Stimulated activated CD4-positive, alpha-beta T cell treated with anti-CD3 and anti-CD28 coated beads, TNF-alpha, amount 100 ng/mL, for 4 hours (primary cell): ENCODE measurements around the gene MMP15.

Source experiments
- DNase-seq, 3 experiments: peaks; one replicate each; pipeline ENCODE4 v3.0.0-alpha.2; 2020; ENCODE audit warnings: low read depth in 3 of 3

MMP15 gene

DNA sequence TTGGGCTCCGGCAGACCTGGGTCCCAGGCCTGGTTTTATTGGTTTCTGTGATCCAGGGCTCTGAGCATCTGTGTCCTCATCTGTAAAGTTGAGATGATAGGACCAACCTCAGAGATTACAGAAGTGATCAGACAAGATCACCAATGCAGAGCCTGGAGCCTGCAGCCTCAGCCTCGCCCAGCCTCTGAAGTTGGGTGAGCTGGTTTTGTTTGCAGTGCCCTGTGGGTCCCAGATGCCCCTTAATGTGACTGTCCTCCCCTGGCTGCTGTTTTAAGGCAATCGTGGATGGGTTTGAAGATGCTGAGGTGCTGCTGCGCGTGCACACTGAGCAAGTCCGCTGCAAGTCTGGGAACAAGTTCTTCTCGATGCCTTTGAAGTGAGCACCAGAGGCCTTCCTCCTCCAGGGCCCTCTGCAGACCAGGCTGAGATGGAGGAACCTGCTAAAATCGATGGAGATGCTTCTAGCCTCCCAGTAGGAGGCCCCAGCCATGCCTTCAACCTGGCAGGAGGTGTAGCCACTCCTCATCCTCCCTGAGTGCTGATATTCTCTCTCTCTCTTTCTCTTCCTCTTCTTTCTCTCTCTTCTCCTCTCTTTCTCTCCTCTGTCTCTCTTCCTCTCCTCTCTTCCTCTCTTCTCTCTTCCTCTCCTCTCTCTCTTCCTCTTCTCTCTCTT is 5.6 kb upstream of the MMP15 start:
- no peak for DNase-seq

DNA sequence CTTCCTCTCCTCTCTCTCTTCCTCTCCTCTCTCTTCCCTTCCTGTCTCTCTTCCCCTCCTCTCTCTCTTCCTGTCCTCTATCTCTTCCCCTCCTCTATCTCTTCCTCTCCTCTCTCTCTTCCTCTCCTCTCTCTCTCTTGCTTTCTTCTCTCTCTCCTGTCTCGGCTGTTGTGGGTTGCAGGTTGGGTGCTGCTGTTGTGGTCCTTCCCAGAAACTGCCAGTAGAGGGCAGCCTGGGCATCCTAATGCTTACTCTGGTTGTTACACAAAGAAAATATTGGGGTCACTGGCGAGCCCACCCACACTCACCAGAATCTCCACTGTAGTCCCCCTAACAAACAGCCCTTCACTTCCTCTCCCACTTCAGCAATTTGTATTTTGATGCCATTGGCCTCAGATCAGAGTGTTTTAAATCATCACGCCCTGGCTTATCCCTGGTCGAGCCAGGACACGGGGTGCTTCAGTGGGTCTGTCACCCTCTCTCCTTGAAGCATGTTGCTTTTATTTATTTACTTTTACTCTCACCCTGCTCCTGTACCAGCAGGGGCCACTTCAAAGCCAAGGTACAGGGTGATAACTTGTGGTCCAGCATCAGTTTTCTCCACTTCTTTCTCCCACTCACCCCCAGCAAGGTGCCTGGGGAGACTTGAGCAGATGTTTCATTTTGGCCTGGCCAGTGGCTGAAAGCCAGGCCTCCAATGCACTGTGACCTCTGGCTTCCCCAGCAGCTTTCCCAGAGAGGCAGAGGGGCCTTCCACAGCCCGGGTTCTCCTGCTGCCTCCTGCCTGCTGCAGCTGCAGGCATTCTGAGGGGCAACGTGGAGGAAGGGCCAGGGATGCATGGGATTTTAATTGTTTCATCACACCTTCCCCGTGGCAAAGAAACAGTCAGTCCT is 4.7 kb upstream of the MMP15 start:
- peak in 2 of 3 experiments; percentile 21 to 41 for DNase-seq

DNA sequence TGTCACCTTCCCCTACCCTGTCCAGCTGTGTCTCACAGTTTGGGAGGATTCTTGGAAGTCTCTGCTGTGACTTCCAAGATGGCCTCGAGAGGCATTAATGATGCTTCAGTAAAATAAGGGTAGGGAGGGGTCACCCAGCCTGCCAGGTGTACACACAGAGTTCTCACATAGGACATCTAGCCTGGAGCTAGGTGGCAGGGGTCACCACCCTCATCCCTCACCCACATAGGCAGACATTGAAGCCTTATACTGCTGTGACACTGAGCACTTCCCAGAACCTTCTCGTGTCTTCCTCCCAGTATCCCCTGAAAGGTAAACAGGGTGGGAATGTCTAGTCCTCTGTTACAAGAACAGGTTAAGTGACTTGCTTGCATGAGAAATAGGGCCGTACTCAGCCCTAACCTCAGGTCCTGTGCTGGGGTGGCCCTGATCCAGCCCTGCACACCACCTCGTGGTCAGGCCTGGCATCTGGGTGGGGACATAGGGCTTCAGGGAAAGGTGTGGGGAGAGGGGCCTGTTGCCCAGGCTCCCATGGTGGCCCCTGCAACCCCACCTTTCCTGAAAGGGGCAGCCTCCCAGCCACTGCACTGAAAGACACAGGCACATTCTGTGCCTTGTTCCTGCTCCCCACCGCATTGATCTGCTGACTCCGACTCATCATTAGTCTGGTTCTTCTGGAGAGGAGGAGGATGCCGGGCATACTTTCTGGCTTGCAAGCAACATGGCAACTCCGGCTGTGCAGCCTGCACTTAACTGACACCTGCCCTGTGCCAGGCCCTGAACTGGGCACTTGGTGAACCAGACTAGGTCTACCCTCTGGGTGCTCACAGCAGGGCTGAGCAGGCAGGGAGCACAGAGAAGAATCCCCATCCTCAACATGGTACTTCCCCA is 3.6 kb upstream of the MMP15 start:
- DNase-seq, result no peak

DNA sequence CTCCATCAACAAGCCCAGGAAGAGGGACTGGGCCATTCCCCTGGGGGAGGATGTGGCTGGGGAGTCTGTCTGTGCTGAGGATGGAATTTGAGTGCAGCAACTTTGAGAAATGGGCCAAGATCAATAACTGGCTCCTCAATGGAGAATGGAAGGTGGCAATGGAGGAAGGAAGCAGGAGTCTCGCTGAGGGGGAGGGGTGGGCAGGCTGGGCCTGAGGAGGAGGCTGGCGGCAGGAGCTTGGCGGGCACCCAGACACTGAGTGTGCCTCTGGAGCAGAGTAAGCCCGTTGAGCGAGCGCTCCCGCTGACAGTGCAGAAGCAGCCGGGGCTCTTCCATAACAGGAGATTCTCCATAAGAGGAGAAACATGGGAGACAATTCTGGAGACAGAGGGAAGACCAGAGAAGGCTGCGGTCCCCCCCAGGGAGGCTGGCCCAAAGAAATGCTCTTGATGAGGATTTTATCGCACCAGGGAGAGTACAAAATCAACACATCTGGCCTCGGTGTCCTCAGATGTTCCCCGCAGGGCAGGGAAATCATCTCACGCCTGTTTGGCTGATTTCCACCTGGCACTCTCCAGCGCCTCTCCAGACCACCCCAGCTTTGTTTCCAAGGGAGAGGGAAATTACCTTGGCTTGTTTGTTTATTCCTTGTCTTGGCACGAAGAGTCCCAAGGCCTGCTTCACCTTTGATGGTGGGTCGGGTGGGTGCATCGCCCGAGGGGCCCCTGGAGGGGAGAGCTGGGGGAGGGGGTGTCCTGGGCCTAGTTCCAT is 2.8 kb upstream of the MMP15 start:
- DNase-seq, result no peak

DNA sequence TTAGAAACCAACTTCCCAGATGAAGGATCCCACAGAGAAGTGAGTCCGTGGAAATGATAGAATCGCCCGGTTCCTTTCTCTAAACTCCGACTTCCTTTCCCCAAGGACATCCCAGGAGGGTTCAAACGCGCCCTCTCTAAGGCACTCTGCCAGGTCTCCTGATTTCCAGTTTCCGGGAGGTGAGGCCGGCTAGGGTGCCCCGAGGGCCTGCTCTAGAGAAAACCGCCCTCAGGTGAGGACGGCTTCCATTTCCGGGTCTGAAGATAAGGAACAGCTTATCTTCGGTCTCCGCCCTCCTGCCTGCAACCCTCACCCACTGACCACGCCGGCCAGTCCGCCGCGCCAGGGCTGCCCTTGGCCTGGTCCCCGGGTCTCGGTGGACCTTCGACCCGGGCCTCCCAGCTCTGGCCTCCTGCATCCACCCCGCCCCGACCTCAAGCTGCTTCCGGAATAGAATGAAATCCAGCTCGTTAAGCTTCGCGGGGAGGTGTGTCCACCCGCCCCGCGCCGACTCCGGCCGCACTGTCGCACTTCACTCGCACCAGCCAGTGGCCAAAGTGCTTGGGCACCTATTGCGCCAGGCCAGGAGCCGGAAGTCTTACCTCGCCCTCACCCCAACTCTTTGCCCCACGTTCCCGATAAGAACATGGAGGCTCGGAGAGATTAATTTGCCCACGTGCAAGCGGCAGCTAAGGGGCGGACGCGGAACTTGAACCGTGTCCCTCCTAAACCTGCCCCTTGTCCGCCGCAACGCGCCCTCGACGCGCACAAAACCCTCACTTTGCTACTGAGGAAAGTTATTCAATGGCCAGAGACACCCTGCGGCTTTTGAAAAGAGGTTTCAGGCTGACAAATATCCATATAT is 836 bp upstream of the MMP15 start:
- peak in 1 of 3 experiments; percentile 9 for DNase-seq

DNA sequence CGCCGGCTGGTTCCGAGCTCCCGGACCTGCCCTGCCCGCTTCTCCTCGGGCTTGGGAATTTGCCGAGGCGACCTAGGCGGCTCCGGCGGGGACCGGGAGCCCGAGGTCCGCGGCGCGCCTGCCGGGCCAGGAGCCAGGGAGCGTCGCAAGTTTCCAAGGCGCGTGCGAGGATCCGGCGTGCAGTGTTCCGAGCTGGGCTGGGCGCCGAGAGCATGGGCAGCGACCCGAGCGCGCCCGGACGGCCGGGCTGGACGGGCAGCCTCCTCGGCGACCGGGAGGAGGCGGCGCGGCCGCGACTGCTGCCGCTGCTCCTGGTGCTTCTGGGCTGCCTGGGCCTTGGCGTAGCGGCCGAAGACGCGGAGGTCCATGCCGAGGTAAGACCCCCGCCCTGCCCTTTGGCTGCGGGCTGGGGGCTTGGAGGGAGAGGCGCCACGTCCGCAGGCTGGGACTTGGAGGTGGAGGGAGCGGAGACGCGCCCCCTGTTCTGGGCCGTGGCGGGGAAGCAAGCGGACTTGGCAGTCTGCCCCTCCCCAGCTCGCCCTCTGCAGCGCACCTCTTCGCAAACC is 668 bp downstream of the MMP15 start:
- peak in 1 of 3 experiments; percentile 4 for DNase-seq

DNA sequence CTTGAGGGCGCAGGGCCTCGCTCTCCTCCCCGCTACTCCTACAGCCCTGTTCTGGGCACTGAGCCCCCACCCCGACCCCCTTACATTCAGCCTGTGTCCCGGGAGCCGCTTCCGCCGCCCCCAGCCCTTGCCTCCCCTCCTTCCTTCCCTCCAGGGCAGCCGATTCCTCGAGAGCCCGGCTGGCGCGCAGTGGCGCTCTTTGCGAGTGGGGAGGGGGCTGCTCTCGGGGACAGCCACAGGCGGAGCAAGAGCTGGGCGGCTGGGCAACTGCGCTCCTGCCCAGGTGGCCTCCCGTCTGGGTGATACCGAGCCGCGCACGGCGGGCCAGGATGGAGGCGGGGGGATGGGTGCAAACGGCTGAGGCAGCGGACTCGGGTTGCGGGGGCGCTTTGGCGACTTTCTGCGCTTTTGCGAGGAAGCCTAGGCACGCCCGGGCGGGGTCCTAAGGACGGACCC is 1.2 kb downstream of the MMP15 start:
- peak in 1 of 3 experiments; percentile 9 for DNase-seq

DNA sequence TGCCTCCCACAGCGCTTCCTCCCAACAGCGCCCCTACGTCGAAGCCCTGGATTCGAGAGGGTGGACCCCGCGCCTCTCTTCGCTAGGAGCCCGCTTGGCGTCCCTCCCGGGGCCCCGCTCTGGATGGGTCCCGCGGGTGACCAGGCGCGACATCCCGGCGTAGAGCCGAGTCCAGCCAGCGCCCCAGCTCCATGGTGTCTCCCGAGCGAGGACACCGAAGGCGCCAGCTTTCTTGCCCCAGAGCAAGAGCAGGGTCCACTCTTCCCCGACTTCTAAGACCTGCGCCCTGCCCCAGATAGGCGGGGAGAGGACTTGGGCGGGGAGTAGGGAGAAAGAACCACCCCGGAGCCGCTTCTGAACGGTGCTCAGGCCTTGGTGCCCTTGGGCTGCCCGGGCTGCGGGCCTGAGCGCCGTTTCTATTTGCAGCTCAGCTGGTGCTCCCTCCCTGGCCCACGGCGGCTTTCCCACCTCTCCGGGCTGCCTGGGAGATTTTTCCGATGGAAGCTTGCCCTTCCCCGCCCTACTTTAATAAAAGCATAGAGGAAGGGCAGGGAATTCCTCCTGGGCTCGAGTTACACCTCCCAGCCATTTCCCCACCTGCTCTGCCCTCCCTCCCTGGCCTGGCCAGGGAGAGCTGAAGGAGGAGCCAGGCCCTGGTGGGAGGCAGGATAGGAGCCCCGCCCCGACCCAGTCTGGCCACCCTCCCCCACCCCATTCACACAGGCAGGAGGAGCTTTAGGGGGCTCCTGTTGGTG is 1.8 kb downstream of the MMP15 start:
- no peak for DNase-seq

DNA sequence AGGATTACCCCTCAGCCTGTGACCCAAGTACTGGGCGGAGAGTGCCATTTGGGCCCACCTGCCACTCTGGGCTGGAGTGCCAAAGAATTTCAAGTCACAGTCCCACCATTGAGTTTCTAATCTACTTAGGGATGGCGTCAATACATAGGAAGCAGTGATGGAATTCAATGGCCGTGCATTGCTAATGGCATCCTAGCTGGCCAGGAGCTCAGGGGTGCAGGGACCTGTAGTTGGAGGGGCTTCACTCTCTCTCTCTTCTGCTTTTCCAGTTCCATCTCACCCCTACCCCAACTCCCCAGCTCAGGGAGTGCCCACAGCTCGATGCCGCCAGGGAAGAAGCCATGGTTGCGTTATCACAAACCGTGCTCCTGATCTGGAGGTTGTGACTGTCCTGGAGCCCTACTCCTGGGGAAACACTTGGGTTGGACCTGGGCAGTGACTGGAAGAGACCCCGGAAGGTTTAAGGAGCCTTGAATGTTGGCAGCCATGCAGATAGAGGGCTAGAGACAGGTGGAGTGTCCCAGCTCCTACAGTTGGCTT is 2.4 kb downstream of the MMP15 start:
- DNase-seq, result no peak

DNA sequence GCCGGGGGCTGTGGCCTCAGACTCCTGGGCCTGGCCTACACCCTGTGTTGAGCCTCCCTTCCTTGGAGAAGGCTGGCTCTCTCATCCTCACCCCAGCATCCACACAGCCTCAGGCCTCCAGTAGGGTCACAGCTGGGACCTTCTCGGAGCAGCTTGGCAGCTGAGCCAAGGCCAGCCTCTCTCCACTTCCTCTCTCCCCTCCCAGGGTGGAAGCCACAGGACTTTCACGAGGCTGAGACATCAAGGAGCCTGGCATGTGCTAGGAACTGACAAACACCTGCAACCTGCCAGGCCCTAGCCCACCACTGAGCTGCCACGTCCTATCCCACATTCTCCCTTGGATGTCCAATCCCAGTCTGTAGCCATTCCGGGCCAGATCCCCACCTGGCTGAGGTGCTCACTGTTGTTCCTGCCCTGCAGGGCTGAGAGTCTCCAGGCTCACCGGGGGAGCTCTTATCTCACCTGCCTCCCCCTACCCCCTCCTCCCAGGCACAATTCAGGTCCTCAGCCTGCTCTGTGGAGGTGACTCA is 3.1 kb downstream of the MMP15 start:
- no peak for DNase-seq

DNA sequence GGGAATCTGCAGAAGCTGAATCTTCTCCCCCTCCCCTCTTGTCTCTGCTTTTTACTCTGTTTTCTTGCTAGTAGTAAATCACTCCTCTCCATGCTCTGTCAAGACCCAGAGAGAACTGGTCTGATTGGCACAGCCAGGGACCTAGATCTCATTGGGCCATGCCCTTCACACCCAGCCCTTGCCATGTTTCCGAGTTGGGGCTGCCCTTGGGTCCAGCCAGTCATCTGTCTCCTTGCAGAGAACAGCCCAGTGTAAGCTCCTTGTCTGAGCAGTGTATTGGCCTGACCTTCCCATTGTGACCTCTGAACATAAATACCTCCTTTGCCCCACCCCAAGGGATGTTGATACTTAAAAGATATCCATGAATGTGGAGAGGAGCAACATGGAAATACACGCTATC is 3.9 kb downstream of the MMP15 start:
- DNase-seq, result no peak

DNA sequence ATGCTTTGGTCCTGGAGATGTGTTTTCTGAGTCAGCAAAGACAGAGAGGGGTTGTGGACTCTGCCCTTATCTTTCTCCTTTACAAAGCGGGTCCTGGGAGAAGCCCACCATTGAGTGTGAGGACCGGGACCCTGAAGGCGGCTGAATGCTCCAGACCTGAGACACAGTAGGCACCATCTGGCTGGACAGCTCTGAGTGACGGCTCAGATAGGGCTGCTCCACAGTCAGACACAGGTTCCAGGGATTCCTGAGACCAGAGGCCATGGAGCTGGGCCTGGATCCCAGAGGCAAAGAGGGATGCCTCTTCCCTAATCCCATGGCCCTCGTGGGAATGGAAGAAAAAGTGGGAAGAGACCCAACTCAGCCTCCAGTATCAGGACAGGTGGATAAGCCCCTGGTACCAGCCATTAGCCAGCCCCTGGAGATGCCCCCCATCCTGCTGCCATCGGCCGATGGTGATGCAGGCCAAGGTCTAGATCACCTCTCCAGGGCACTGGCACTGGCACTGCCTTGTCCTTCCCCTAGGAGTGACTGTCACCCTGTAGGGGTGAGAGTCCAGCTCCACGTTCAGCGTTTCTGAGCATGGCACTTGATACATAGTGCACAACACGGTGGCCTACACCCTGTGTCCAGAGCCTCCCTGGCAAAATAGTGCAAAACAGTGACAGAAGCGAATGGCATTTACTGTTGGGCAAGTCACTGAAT is 4.7 kb downstream of the MMP15 start:
- DNase-seq, result no peak

DNA sequence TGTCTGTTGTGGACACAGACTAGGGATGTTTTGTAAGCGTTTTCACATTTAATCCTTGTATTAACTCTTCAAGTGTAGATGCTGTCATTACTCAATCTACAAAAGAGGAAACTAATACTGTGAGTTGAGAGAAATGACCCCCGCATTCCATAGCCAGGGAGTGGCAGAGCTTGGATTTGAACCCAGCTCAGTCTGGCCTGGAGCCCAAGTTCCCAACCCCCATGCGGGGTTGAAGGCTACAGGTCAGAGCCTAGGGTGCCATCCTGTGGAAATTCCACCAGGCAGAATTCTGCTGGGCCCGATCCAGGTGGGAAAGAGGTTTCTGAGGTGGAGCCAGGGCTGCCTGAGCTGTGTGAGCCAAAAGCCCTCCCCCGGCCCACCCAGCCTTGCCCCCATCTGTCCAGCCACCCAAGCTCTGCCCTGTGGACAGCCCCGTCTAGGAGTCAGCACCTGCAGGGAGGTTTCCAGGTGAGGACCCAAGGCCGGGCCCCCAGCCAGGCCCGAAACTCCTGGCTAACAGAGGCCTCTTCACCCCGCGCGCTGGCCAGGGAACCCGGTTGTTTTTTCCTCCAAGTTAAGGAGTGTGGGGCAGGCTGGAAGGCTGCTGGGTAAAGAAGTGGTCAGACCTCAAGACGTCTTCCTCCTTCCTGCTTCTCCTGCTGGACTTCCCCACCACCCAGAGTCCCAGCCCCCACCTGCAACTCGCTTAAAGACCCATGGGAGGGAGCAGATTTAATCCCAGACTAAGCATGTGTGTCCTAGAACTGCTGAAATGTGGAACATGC is 5.7 kb downstream of the MMP15 start:
- no peak for DNase-seq

DNA sequence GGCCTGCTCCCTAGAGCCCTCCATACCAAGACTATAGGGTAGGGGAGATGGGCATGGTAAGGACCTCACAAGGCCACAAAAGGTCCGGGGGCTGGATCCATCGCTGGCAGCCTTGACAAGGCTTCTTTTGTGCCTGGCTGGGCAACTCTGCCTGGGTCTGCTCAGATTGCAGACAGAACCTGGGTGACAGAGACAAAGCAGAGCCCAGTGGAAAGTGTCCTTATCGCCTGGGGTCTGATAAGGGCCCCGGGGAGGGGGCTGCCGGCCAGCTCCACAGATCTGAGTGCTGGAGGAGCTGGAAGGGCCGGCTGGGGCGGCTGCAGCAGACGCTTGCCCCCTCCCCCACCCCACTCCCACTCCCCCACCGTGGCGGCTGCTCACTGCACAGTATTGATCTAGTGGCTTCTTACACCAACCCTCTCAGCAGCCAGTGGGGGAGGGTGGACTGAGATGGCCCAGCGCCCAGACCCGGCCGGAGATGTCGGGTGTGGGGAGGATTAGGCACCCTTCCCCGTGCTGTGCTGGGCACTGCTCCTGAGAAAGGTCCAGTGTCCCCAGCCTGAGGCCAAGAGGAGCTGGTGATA is 7.2 kb downstream of the MMP15 start:
- no peak for DNase-seq

DNA sequence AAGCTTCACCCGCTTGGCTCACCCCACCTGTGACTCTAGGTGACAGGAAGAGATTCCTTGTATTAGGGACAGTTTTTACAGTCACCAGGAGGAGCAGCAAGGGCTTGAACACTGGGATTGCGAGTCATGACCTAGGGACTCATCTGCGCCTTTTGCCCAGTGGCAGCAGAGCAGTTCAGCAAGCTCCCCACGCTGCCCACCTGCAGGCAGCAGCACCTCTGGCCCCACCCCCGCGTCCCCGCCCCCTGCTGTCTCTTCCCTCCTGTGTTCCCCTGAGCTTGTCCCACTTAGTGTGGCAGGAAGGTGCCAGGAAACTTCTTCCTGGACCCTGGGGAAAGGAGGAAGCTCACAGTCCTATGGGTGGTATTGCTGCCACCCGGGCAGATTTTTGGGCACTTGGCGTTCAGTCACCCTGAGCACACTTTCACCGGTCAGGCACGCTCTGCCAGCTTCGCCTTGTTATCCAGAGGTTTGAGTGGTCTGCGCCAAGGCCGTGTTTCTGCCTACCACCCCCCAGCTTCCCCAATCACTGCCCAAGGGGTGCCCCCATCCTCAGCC is 8.7 kb downstream of the MMP15 start:
- no peak for DNase-seq

DNA sequence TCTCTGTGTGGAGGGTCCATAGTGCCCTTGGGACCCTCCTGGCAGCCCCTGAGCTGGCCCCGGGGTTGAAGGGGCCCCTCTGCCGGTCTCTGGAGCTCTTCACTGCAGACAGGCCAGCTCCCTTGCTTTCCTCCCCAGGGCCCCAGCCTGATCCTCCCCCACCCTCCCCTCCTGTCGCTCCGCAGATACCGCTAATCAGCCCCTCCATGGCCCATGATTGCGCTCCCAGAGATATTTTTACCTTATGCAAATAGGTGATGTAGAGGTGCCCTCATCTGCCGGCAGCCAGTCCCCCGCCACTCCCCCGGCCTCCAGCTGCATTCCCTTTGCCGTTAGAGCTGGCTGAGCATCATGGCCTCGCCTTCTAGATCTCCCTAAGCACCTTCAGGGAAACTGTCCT is 9.2 kb downstream of the MMP15 start:
- DNase-seq, result no peak
